Activated naive CD4-positive, alpha-beta T cell treated with Interleukin-2 at 50 U/mL for 16 hours (primary cell): ENCODE data around the gene EDEM2.
"Not testable (repeated sequence)": the region's sequence is repeated elsewhere in the genome, so short reads cannot be mapped to it uniquely, and the experiment has no call there.

Experiments
- DNase-seq: peaks from one replicate; pipeline ENCODE4 v3.0.0-alpha.2; 2020

The EDEM2 gene

DNA sequence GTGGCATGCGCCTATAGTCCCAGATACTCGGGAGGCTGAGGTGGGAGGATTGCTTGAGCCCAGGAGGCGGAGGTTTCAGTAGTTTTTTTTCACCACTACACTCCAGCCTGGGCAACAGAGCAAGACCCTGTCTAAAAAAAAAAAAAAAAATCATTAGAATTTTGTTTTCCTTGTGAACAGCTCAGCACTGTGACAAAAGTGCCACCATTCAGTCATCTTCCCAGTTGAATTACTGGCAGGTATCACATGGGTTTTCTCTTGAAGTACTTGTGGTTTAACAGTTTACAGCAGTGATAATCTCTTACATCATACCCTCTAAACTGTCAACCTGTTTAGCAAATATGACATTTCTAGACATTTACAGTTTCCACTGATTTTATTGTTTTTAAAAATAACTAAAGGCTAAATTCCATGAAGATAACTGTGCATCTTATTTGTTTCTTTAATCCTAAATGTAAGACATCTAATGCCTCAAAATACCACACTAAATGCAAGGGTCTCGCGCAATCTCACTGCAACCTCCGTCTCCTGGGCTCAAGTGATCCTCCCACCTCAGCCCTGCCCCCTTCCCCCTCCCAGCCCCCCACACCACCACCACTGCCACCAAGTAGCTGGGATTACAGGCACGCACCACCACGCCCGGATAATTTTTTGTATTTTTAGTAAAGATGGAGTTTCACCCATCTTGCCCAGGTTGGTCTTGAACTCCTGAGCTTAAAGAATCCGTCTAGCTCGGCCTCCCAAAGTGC, 61.5 kb downstream of the EDEM2 start:
- DNase-seq, result no peak

- DNase-seq, result no peak
These were observed 62.1 kb downstream of the EDEM2 start for GRCh38 chr20:35084998-35085397.

DNA sequence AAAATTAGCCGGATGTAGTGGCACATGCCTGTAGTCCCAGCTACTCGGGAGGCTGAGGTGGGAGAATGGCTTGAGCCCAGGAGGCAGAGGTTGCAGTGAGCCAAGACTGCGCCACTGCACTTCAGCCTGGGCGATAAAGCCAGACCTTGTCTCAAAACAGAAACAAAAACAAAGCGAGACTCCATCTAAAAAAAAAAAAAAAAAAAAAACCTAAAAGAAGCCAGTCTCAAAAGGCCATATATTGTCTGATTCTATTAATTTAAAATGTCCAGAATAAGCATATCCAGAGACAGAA, 66.8 kb downstream of the EDEM2 start:
- DNase-seq, result not testable (repeated sequence)

- DNase-seq, result no peak
These were observed 67.4 kb downstream of the EDEM2 start for GRCh38 chr20:35079472-35080347.

GRCh38 chr20:35077872-35078271, 69.3 kb downstream of the EDEM2 start:
- DNase-seq, result no peak

GRCh38 chr20:35077341-35077740, 69.8 kb downstream of the EDEM2 start:
- no peak for DNase-seq

- DNase-seq, result not testable (repeated sequence)
These were observed 75.5 kb downstream of the EDEM2 start for GRCh38 chr20:35071436-35072153.

DNA sequence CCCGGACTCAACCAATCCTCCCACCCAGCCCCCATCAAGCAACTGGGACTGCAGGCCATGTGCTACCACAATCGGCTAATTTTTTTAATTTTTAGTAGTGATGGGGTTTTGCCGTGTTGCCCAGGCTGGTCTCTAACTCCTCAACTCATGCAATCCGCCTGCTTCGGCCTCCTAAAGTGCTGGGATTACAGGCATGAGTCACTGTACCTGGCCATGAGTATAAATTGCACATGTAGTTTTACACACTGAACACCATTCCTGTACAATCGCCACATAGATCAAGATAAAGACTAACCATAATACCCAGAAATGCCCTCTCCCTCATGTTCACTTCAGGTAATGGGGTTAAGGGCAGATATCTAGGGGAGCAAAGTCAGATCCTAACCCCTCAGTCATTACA, 80.9 kb downstream of the EDEM2 start:
- DNase-seq, result no peak
